C4-2B (cell line): ENCODE data around the gene NELFB.
A peak's percentile ranks its signal among the peaks of the same experiment; 100 is the strongest.

Experiments used
- H3K27ac ChIP-seq: fragments of 450-650 bp; 2 replicates; pipeline ENCODE4 v1.5.1; 2017
- CTCF ChIP-seq: fragments of 450-650 bp; conservative IDR thresholded peaks from 2 replicates; pipeline ENCODE4 v1.5.1; 2017; ENCODE audit warnings: mild to moderate bottlenecking
- ZFX ChIP-seq: fragments of 450-650 bp; IDR thresholded peaks from 2 replicates; pipeline ENCODE4 v1.6.1; 2017

Gene NELFB

GRCh38 chr9:137268538-137269201, 13.5 kb downstream of the NELFB start:
- TF ChIP-seq CTCF: no peak
- TF ChIP-seq ZFX: no peak
- peak overlapping the region; percentile 99 for H3K27ac ChIP-seq

- no peak for TF ChIP-seq ZFX
- peak overlapping the region; percentile 99 for H3K27ac ChIP-seq
These were observed 14.2 kb downstream of the NELFB start for GRCh38 chr9:137269231-137269772.

- peak overlapping the region; percentile 99 for H3K27ac ChIP-seq
- TF ChIP-seq CTCF (no peak), ZFX (no peak)
These were observed 16.0 kb downstream of the NELFB start for GRCh38 chr9:137270929-137271695.

- H3K27ac ChIP-seq: no peak overlapping the region; the same call in 1 of the 2 replicates
- no peak for TF ChIP-seq CTCF
- no peak for TF ChIP-seq ZFX
These were observed 16.6 kb downstream of the NELFB start for GRCh38 chr9:137271696-137272076.

GRCh38 chr9:137272241-137273094, 17.3 kb downstream of the NELFB start:
- no peak overlapping the region; the same call in 1 of the 2 replicates for H3K27ac ChIP-seq
- no peak for TF ChIP-seq ZFX
- TF ChIP-seq CTCF: no peak

- H3K27ac ChIP-seq: no peak overlapping the region; the same call in 1 of the 2 replicates
- no peak for TF ChIP-seq CTCF
- TF ChIP-seq ZFX: no peak
These were observed 18.0 kb downstream of the NELFB start for GRCh38 chr9:137273095-137273490.

GRCh38 chr9:137273611-137274320, 18.6 kb downstream of the NELFB start:
- no peak for TF ChIP-seq CTCF
- TF ChIP-seq ZFX: no peak
- peak overlapping the region; percentile 1; the same call in 1 of the 2 replicates for H3K27ac ChIP-seq
